ENCODE results near the gene WHRN. TPM values are rescaled to one million over a fixed set of nuclear protein-coding genes. Genes with fewer than 3 reads are reported as not detected.
A peak's percentile ranks its signal among the peaks of the same experiment; 100 is the strongest.

Gene WHRN
- total RNA-seq, 4 donors from 2014 or later: 5.4 to 23.6 (median 8.5) TPM

GRCh38 chr9:114388764-114389375, 116.4 kb downstream of the WHRN start:
- TF ChIP-seq EP300 (IDR thresholded peaks at IDR 0.05; ENCODE audit: low read depth) (no peak), POLR2AphosphoS5 (IDR thresholded peaks at IDR 0.05) (no peak), POLR2A (IDR thresholded peaks at IDR 0.05) (no peak)
- TF ChIP-seq, protein P1, sequence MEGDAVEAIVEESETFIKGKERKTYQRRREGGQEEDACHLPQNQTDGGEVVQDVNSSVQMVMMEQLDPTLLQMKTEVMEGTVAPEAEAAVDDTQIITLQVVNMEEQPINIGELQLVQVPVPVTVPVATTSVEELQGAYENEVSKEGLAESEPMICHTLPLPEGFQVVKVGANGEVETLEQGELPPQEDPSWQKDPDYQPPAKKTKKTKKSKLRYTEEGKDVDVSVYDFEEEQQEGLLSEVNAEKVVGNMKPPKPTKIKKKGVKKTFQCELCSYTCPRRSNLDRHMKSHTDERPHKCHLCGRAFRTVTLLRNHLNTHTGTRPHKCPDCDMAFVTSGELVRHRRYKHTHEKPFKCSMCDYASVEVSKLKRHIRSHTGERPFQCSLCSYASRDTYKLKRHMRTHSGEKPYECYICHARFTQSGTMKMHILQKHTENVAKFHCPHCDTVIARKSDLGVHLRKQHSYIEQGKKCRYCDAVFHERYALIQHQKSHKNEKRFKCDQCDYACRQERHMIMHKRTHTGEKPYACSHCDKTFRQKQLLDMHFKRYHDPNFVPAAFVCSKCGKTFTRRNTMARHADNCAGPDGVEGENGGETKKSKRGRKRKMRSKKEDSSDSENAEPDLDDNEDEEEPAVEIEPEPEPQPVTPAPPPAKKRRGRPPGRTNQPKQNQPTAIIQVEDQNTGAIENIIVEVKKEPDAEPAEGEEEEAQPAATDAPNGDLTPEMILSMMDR (IDR thresholded peaks at IDR 0.05): no peak
- Histone ChIP-seq H3K27ac (peak overlapping the region; percentile 86 to 91 (median 90)), H3K27me3 (no peaks in the 10 kb centered on the region), H3K9me3 (no peaks in the 10 kb centered on the region), H3K36me3 (no peaks in the 10 kb centered on the region), H3K4me3 (no peak overlapping the region), H3K4me1 (peaks cover 33 to 94% (median 84%) of the 10 kb centered on the region in 4 donors)
- 61 to 94% methylated on average over 3 to 9 of the region's 9 CpGs for WGBS, 2 donors (ENCODE audit: low coverage in 1 of 2)
- in situ Hi-C loops (cut with MboI; ENCODE audit: low pct_ligation_motif_present in 1 of 4, low pct_unique_long_range_greater_than_20kb in 1 of 4, low sequenced_read_pairs in 3 of 4) (no loop called here), intact Hi-C loops (cut with DNase I; ENCODE audit: low total_unique reads) (no loop called here)
- DNase-seq: no peak

DNA sequence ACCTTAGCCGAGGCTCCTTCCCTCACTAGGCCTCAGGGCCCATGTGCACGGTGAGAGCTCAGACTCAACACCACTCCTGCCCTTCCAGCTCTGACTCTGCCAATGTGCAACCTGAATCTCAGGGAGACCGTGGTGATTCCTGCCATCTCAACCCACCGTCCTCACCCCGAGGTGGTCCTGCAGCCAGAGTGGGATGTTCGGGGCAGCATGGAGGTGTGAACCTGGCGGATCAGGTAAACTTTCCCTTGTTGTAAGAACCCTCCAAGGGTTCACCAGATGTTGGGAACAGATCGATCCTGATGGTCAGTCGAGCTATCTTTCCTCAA, 117.0 kb downstream of the WHRN start:
- Histone ChIP-seq H3K9me3 (no peaks in the 10 kb centered on the region), H3K27me3 (no peaks in the 10 kb centered on the region), H3K4me1 (peaks cover 33 to 94% (median 86%) of the 10 kb centered on the region in 4 donors), H3K27ac (peak overlapping the region; percentile 86 to 91 (median 90)), H3K4me3 (peak overlapping the region in 3 of 4 donors; percentile 39 to 59 (median 46)), H3K36me3 (no peaks in the 10 kb centered on the region)
- in situ Hi-C loops (cut with MboI; ENCODE audit: low pct_ligation_motif_present in 1 of 4, low pct_unique_long_range_greater_than_20kb in 1 of 4, low sequenced_read_pairs in 3 of 4) (no loop called here), intact Hi-C loops (cut with DNase I; ENCODE audit: low total_unique reads) (no loop called here)
- TF ChIP-seq POLR2A (IDR thresholded peaks at IDR 0.05) (no peak), POLR2AphosphoS5 (IDR thresholded peaks at IDR 0.05) (no peak), EP300 (IDR thresholded peaks at IDR 0.05; ENCODE audit: low read depth) (no peak)
- TF ChIP-seq, protein P1 (IDR thresholded peaks at IDR 0.05): no peak
- DNase-seq: no peak
- 63% methylated on average over 9 of the region's 9 CpGs; no CpG with 5 or more reads in 1 of the 2 donors for WGBS, 2 donors (ENCODE audit: low coverage in 1 of 2)

DNA sequence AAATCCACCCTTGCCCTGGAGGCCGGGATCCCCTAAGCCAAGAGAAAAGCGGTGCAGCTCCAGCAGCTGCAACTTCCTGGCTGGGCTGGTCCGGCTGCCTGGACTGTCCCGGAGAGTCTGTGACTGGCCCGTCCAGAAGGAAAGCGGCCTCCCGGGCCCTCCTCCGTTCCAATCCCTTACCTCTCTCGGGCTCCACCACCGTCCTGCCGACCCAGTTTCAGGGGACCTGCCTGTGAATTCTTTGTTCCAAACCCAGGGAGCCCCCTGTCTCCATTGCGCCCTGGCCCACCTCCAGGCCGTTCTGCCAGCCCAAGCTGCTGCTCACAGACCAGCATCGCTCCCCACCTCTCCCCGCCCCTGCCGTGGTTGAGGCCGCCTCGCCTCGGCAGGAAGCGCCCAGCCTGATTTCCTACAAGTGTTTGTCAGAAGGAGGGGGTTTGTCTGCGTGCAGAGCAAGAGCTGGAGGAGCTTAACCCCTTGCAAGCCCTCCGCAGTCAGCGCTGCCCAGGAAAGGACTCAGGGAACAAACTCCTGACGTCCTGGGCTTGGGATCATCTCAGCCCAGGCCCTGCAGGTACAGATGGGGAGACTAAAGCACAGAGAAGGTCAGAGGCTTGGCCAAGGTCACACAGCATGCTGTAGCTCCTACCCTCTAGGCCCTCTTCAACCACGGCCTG, 117.5 kb downstream of the WHRN start, which contains the start of gene AKNA:
TSS of gene AKNA (minus strand) at position 303 of the 677 bp plus-strand sequence. CDS start 6,649 bp downstream, outside the sequence.
- Histone ChIP-seq H3K4me3 (peak within 1 kb of the TSS; percentile 10 to 59 (median 42)), H3K9me3 (no peaks in the 10 kb centered on the region), H3K4me1 (peaks cover 35 to 94% (median 87%) of the 10 kb centered on the region in 4 donors), H3K36me3 (no peaks in the 10 kb centered on the region), H3K27me3 (no peaks in the 10 kb centered on the region), H3K27ac (peak within 1 kb of the TSS; percentile 86 to 91 (median 90))
- WGBS, 2 donors (ENCODE audit: low coverage in 1 of 2): 9% methylated on average over 18 of the region's 25 CpGs; no CpG with 5 or more reads in 1 of the 2 donors
- intact Hi-C loops (cut with DNase I; ENCODE audit: low total_unique reads) (no loop called here), in situ Hi-C loops (cut with MboI; ENCODE audit: low pct_ligation_motif_present in 1 of 4, low pct_unique_long_range_greater_than_20kb in 1 of 4, low sequenced_read_pairs in 3 of 4) (no loop called here)
- DNase-seq: peak; percentile 86
- TF ChIP-seq POLR2AphosphoS5 (IDR thresholded peaks at IDR 0.05) (peak; percentile 85 to 94 (median 92)), EP300 (IDR thresholded peaks at IDR 0.05; ENCODE audit: low read depth) (no peak), POLR2A (IDR thresholded peaks at IDR 0.05) (peak; percentile 93)

DNA sequence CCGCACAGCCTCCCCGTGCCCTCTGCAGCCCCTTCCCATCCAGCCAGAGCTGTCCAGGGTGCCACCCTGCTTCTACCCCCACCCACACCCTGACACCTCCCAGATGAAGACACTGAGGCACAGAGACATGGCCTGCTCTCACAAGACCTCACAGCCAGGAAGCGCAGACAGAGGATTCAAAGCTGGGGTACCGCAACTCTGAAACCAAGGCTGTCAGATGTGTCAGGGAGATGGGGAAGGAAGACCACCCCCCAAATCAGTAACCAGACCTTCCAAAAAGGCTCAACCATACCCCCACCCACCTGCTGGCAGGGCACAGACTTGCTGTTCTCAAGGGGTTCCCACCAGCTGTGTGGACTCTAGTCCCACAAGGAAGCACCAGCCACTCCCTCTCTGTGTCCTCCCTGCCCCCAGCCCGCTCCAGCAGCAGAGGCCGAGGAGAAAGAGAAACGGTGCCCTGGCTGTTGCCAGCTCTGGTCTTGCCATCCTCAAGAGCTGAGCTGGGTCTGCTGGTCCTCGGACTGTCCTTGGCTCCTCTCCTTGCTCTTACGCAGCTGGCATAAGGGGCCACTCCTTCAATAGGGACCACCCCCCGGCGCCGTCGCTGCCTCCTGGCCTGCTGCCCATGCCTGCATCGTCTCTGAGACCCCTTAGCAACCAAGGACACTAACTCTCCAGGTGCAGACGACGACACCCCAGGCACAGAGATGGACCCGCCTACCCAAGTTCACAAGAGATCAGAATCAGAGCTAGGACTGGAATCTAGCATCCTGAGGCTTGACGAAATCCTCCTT, 118.2 kb downstream of the WHRN start:
- TF ChIP-seq, protein P1 (IDR thresholded peaks at IDR 0.05): peak in 1 of 5 experiments; percentile 41
- TF ChIP-seq POLR2A (IDR thresholded peaks at IDR 0.05): no peak
- Histone ChIP-seq H3K27ac (peak overlapping the region; percentile 86 to 91 (median 90)), H3K9me3 (no peaks in the 10 kb centered on the region), H3K4me1 (peaks cover 39 to 89% (median 82%) of the 10 kb centered on the region in 4 donors), H3K27me3 (no peaks in the 10 kb centered on the region), H3K36me3 (no peaks in the 10 kb centered on the region), H3K4me3 (peak overlapping the region; percentile 10 to 59 (median 42))
- intact Hi-C loops (cut with DNase I; ENCODE audit: low total_unique reads): no loop called here
- DNase-seq: peak; percentile 76
- WGBS, 2 donors (ENCODE audit: low coverage in 1 of 2): 20% methylated on average over 15 of the region's 18 CpGs; no CpG with 5 or more reads in 1 of the 2 donors
- in situ Hi-C loops (cut with MboI; ENCODE audit: low pct_ligation_motif_present in 1 of 4, low pct_unique_long_range_greater_than_20kb in 1 of 4, low sequenced_read_pairs in 3 of 4): no loop called here

All from transverse colon (tissue), 4 donors.